Measurements from ENCODE around the gene COA3.

DNA sequence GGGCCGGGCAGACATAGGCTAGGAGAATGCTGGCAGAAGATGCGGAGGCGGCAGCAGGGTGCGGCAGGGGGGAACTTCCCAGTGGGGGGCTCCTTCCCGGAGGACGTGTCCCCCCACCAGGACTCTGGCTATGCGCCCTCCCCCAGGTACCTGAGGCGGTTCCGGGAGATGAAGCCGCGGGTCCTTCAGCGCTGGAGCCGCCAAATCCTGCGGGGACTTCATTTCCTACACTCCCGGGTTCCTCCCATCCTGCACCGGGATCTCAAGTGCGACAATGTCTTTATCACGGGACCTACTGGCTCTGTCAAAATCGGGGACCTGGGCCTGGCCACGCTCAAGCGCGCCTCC lies 14.7 kb downstream of the COA3 start:
- TF ChIP-seq, protein P1, sequence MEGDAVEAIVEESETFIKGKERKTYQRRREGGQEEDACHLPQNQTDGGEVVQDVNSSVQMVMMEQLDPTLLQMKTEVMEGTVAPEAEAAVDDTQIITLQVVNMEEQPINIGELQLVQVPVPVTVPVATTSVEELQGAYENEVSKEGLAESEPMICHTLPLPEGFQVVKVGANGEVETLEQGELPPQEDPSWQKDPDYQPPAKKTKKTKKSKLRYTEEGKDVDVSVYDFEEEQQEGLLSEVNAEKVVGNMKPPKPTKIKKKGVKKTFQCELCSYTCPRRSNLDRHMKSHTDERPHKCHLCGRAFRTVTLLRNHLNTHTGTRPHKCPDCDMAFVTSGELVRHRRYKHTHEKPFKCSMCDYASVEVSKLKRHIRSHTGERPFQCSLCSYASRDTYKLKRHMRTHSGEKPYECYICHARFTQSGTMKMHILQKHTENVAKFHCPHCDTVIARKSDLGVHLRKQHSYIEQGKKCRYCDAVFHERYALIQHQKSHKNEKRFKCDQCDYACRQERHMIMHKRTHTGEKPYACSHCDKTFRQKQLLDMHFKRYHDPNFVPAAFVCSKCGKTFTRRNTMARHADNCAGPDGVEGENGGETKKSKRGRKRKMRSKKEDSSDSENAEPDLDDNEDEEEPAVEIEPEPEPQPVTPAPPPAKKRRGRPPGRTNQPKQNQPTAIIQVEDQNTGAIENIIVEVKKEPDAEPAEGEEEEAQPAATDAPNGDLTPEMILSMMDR (IDR thresholded peaks at IDR 0.05; ENCODE audit: low read depth, low read length), result no peak
- TF ChIP-seq POLR2A (IDR thresholded peaks at IDR 0.05; ENCODE audit: extremely low read depth, insufficient read length), result no peak

Data from NB4 (cell line).